MM.1S (cell line): ENCODE results near the gene SLC35G3.
A peak's percentile ranks its signal among the peaks of the same experiment; 100 is the strongest.
"Not testable (repeated sequence)": the region's sequence is repeated elsewhere in the genome, so short reads cannot be mapped to it uniquely, and the experiment has no call there.

ENCODE experiments used
- DNase-seq: peaks from one replicate; pipeline ENCODE4 v3.0.0-alpha.2; 2015
- H2AFZ ChIP-seq: fragments of 300-600 bp; sonication (generic); 2 replicates; pipeline ENCODE4 v1.6.0; 2016; ENCODE audit warnings: antibody characterized with exemption, low read length
- H3F3A ChIP-seq: fragments of 300-600 bp; sonication (generic); 2 replicates; pipeline ENCODE4 v1.6.1; 2016; ENCODE audit warnings: mild to moderate bottlenecking, antibody characterized with exemption, low read length, moderate library complexity, mixed read lengths; ENCODE audit not compliant: insufficient read depth
- H3K27ac ChIP-seq: fragments of 300-600 bp; sonication (generic); 2 replicates; pipeline ENCODE4 v1.5.1; 2016; ENCODE audit warnings: mild to moderate bottlenecking, low read length
- H3K27me3 ChIP-seq: fragments of 300-600 bp; sonication (generic); replicated peaks from 2 replicates; pipeline ENCODE4 v1.6.0; 2016; ENCODE audit warnings: low read length; ENCODE audit not compliant: insufficient read depth
- H3K36me3 ChIP-seq: fragments of 300-600 bp; sonication (generic); replicated peaks from 2 replicates; pipeline ENCODE4 v1.6.1; 2016; ENCODE audit warnings: mild to moderate bottlenecking, low read length, mixed read lengths; ENCODE audit not compliant: insufficient read depth
- H3K4me1 ChIP-seq: fragments of 300-600 bp; sonication (generic); 2 replicates; pipeline ENCODE4 v1.6.1; 2016; ENCODE audit warnings: low read length, mixed read lengths
- H3K4me2 ChIP-seq: fragments of 300-600 bp; sonication (generic); 2 replicates; pipeline ENCODE4 v1.6.0; 2016; ENCODE audit warnings: low read depth, low read length
- H3K4me3 ChIP-seq: fragments of 300-600 bp; sonication (generic); 2 replicates; pipeline ENCODE4 v1.5.1; 2016; ENCODE audit warnings: low read length, mixed read lengths
- H3K79me2 ChIP-seq: fragments of 300-600 bp; sonication (generic); 2 replicates; pipeline ENCODE4 v1.6.1; 2016; ENCODE audit warnings: mixed run types, low read length, mixed read lengths
- H3K9ac ChIP-seq: fragments of 300-600 bp; sonication (generic); 2 replicates; pipeline ENCODE4 v1.6.1; 2016; ENCODE audit warnings: low read length, mixed read lengths
- H3K9me2 ChIP-seq: fragments of 300-600 bp; sonication (generic); replicated peaks from 2 replicates; pipeline ENCODE4 v1.6.1; 2016; ENCODE audit warnings: mild to moderate bottlenecking, low read length, mixed read lengths; ENCODE audit not compliant: insufficient read depth
- H3K9me3 ChIP-seq: fragments of 300-600 bp; sonication (generic); replicated peaks from 2 replicates; pipeline ENCODE4 v1.6.1; 2016; ENCODE audit warnings: mild to moderate bottlenecking, low read length, mixed read lengths; ENCODE audit not compliant: insufficient read depth
- H4K20me1 ChIP-seq: fragments of 300-600 bp; sonication (generic); 2 replicates; pipeline ENCODE4 v1.6.1; 2016; ENCODE audit warnings: mild to moderate bottlenecking, low read length, moderate library complexity, mixed read lengths; ENCODE audit not compliant: insufficient read depth
- CTCF ChIP-seq: fragments of 300-600 bp; sonication (generic); IDR thresholded peaks from 2 replicates; pipeline ENCODE4 v1.5.1; 2016; ENCODE audit warnings: antibody characterized with exemption, low read length, mixed read lengths
- EZH2 ChIP-seq: fragments of 300-600 bp; sonication (generic); optimal IDR thresholded peaks from 2 replicates; pipeline ENCODE3; 2017; ENCODE audit warnings: low read depth, mild to moderate bottlenecking, antibody characterized with exemption, low read length, mixed read lengths
- EZH2phosphoT487 ChIP-seq: fragments of 300-600 bp; sonication (generic); IDR thresholded peaks from 2 replicates; pipeline ENCODE4 v1.6.1; 2018; ENCODE audit warnings: antibody characterized with exemption, low read length

SLC35G3 gene

GRCh38 chr17:35194001-35194400, at the start of gene SLC35G3:
TSS of gene SLC35G3 (minus strand) at chr17:35194393. CDS start at chr17:35194307, 86 bp downstream.
- not testable (repeated sequence) for H2AFZ ChIP-seq, H3K27me3 ChIP-seq, H3K4me2 ChIP-seq, H4K20me1 ChIP-seq, H3K4me1 ChIP-seq, H3K9me3 ChIP-seq, H3K4me3 ChIP-seq, H3F3A ChIP-seq, H3K36me3 ChIP-seq, DNase-seq, H3K9ac ChIP-seq, H3K79me2 ChIP-seq, H3K9me2 ChIP-seq, H3K27ac ChIP-seq

GRCh38 chr17:35243561-35244340, 49.6 kb upstream of the SLC35G3 start:
- Histone ChIP-seq H3K36me3 (no peaks in the 10 kb centered on the region), H3K4me1 (peaks cover 12% of the 10 kb centered on the region), H3F3A (peaks cover 37% of the 10 kb centered on the region), H3K27me3 (no peaks in the 10 kb centered on the region), H3K9me2 (no peaks in the 10 kb centered on the region), H3K4me2 (peak overlapping the region; percentile 94), H3K9ac (peak overlapping the region; percentile 66; the same call in 1 of the 2 replicates), H3K9me3 (no peaks in the 10 kb centered on the region), H3K4me3 (peak overlapping the region; percentile 76), H3K79me2 (no peaks in the 10 kb centered on the region), H4K20me1 (no peaks in the 10 kb centered on the region), H3K27ac (peak overlapping the region; percentile 36; the same call in 1 of the 2 replicates), H2AFZ (peak overlapping the region; percentile 69)
- DNase-seq = peak; percentile 15
- TF ChIP-seq CTCF = no peak
- no peak for TF ChIP-seq EZH2phosphoT487
- TF ChIP-seq EZH2 = no peak

- no peaks in the 10 kb centered on the region for H4K20me1 ChIP-seq
- peak within 1 kb of the TSS; percentile 87 for H2AFZ ChIP-seq
- no peaks in the 10 kb centered on the region for H3K36me3 ChIP-seq
- no peaks in the 10 kb centered on the region for H3K9me3 ChIP-seq
- TF ChIP-seq EZH2phosphoT487 (no peak), EZH2 (no peak), CTCF (no peak)
- no peaks in the 10 kb centered on the region for H3K9me2 ChIP-seq
- peaks cover 12% of the 10 kb centered on the region for H3K4me1 ChIP-seq
- DNase-seq = peak; percentile 86
- no peaks in the 10 kb centered on the region for H3K79me2 ChIP-seq
- peaks cover 37% of the 10 kb centered on the region for H3F3A ChIP-seq
- peak within 1 kb of the TSS; percentile 94 for H3K4me2 ChIP-seq
- H3K9ac ChIP-seq = peak within 1 kb of the TSS; percentile 66
- no peaks in the 10 kb centered on the region for H3K27me3 ChIP-seq
- H3K27ac ChIP-seq = peak within 1 kb of the TSS; percentile 75; the same call in 1 of the 2 replicates
- H3K4me3 ChIP-seq = peak within 1 kb of the TSS; percentile 76
Observed at GRCh38 chr17:35242805-35243560, 48.8 kb upstream of the SLC35G3 start, which contains the start of gene SLFN5. TSS of gene SLFN5 (plus strand) at chr17:35243072. CDS start at chr17:35258691, 15,619 bp downstream.
